Progenitor cell of endocrine pancreas (in vitro differentiated cells): Measurements from ENCODE around the gene ATAD5. TPM values are rescaled to one million over a fixed set of nuclear protein-coding genes. Genes with fewer than 3 reads are reported as not detected.
A peak's percentile ranks its signal among the peaks of the same experiment; 100 is the strongest.

Source experiments
- DNase-seq: peaks from one replicate; pipeline ENCODE4 v3.0.0; 2021; ENCODE audit warnings: low spot score; ENCODE audit not compliant: unreplicated experiment
- H3K27ac Mint-ChIP-seq: 2 replicates; pipeline ENCODE4 v1.8.0; 2021; ENCODE audit warnings: mild to moderate bottlenecking, moderate library complexity, mixed read lengths
- H3K27me3 Mint-ChIP-seq: 2 replicates; pipeline ENCODE4 v1.8.0; 2021; ENCODE audit warnings: mixed read lengths
- H3K36me3 Mint-ChIP-seq: 2 replicates; pipeline ENCODE4 v1.8.0; 2022; ENCODE audit warnings: mixed read lengths; ENCODE audit not compliant: insufficient read depth
- H3K4me1 Mint-ChIP-seq: 2 replicates; pipeline ENCODE4 v1.8.0; 2021; ENCODE audit warnings: low read depth, mixed read lengths
- H3K4me3 Mint-ChIP-seq: 2 replicates; pipeline ENCODE4 v1.8.0; 2021; ENCODE audit warnings: low read depth, mild to moderate bottlenecking, moderate library complexity, mixed read lengths
- H3K9me3 Mint-ChIP-seq: 2 replicates; pipeline ENCODE4 v1.8.0; 2021; ENCODE audit warnings: low read depth, mixed read lengths
- CTCF ChIP-seq: fragments of 200-600 bp; sonication (generic); IDR thresholded peaks from one replicate; pipeline ENCODE4 v1.5.0; 2021; ENCODE audit warnings: antibody characterized with exemption, mild to moderate bottlenecking; ENCODE audit not compliant: unreplicated experiment
- total RNA-seq: library from RNA; stranded (reverse); gene quantifications from 2 replicates; pipeline ENCODE4 v1.2.1, GENCODE V29; 2021

ATAD5 gene
- total RNA-seq, 1 donor from 2014 or later = 14.0 TPM

- Mint-ChIP-seq H3K4me3 (no peak overlapping the region), H3K4me1 (peaks cover 13% of the 10 kb centered on the region), H3K36me3 (peaks cover 30% of the 10 kb centered on the region), H3K27me3 (no peaks in the 10 kb centered on the region), H3K9me3 (no peaks in the 10 kb centered on the region), H3K27ac (no peak overlapping the region)
- no peak for TF ChIP-seq CTCF
- no peak for DNase-seq
Observed at GRCh38 chr17:30793282-30793977, 38.3 kb upstream of the ATAD5 start.

GRCh38 chr17:30794372-30794771 lies 37.4 kb upstream of the ATAD5 start:
- TF ChIP-seq CTCF = no peak
- DNase-seq = no peak
- Mint-ChIP-seq H3K36me3 (peaks cover 29% of the 10 kb centered on the region), H3K27me3 (no peaks in the 10 kb centered on the region), H3K9me3 (no peaks in the 10 kb centered on the region), H3K27ac (peak overlapping the region; percentile 38), H3K4me3 (no peak overlapping the region), H3K4me1 (peaks cover 8% of the 10 kb centered on the region)

GRCh38 chr17:30796016-30796415 lies 35.8 kb upstream of the ATAD5 start:
- H3K4me3 Mint-ChIP-seq = no peak overlapping the region
- H3K36me3 Mint-ChIP-seq = peaks cover 27% of the 10 kb centered on the region
- no peaks in the 10 kb centered on the region for H3K27me3 Mint-ChIP-seq
- no peaks in the 10 kb centered on the region for H3K9me3 Mint-ChIP-seq
- H3K4me1 Mint-ChIP-seq = no peaks in the 10 kb centered on the region
- H3K27ac Mint-ChIP-seq = peak overlapping the region; percentile 33
- TF ChIP-seq CTCF = no peak
- no peak for DNase-seq

GRCh38 chr17:30801671-30802070 lies 30.1 kb upstream of the ATAD5 start:
- H3K36me3 Mint-ChIP-seq = peaks cover 29% of the 10 kb centered on the region
- no peak for DNase-seq
- no peaks in the 10 kb centered on the region for H3K9me3 Mint-ChIP-seq
- H3K27me3 Mint-ChIP-seq = no peaks in the 10 kb centered on the region
- no peak for TF ChIP-seq CTCF
- H3K4me1 Mint-ChIP-seq = no peaks in the 10 kb centered on the region
- no peak overlapping the region for H3K27ac Mint-ChIP-seq
- no peak overlapping the region for H3K4me3 Mint-ChIP-seq

GRCh38 chr17:30805944-30806456 lies 25.8 kb upstream of the ATAD5 start:
- no peak overlapping the region for H3K27ac Mint-ChIP-seq
- no peaks in the 10 kb centered on the region for H3K27me3 Mint-ChIP-seq
- no peak for TF ChIP-seq CTCF
- no peak overlapping the region for H3K4me3 Mint-ChIP-seq
- no peaks in the 10 kb centered on the region for H3K9me3 Mint-ChIP-seq
- peaks cover 19% of the 10 kb centered on the region for H3K36me3 Mint-ChIP-seq
- no peak for DNase-seq
- H3K4me1 Mint-ChIP-seq = no peaks in the 10 kb centered on the region
